ENCODE results near the gene TTPAL. TPM values are rescaled to one million over a fixed set of nuclear protein-coding genes. Genes with fewer than 3 reads are reported as not detected.
A peak's percentile ranks its signal among the peaks of the same experiment; 100 is the strongest.
"Not testable (repeated sequence)": the region's sequence is repeated elsewhere in the genome, so short reads cannot be mapped to it uniquely, and the experiment has no call there.

Gene TTPAL
- total RNA-seq, 1 donor from 2014 or later = 25.2 TPM

DNA sequence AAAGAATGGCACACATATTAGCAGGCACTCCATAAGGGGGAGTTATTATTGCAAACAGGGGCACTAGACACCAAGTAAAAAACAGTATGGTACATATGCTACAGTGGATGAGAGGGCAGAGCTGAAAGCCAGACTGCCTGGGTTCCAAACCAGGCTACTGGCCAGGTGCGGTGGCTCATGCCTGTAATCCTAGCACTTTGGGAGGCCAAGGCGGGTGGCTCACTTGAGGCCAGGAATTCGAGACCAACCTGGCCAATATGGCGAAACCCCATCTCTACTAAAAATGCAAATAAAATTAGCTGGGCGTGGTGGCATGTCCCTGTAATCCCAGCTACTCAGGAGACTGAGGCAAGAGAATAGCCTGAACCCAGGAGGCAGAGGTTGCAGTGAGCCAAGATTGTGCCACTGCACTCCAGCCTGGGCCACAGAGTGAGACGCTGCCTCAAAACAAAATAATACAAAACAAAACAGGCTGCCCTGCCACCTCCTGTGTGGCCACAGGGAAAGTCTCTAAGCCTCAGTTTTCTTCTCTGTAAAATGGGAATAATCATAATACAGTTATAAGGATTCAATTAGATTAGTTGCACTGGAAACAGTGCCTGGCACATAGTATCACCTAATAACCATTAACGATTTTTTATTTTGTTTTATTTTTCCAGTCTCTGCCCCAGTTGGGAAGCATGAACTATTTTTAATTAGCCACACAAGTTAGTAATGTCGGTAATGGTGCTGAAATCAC is 7.5 kb upstream of the TTPAL start:
- DNase-seq (ENCODE audit: low spot score, unreplicated experiment) = no peak
- Mint-ChIP-seq H3K4me3 (ENCODE audit: low read depth) (no peak overlapping the region), H3K27ac (no peak overlapping the region), H3K9me3 (ENCODE audit: low read depth) (no peaks in the 10 kb centered on the region), H3K4me1 (ENCODE audit: low read depth) (no peaks in the 10 kb centered on the region), H3K27me3 (no peaks in the 10 kb centered on the region), H3K36me3 (ENCODE audit: insufficient read depth) (no peaks in the 10 kb centered on the region)
- TF ChIP-seq, protein P1, sequence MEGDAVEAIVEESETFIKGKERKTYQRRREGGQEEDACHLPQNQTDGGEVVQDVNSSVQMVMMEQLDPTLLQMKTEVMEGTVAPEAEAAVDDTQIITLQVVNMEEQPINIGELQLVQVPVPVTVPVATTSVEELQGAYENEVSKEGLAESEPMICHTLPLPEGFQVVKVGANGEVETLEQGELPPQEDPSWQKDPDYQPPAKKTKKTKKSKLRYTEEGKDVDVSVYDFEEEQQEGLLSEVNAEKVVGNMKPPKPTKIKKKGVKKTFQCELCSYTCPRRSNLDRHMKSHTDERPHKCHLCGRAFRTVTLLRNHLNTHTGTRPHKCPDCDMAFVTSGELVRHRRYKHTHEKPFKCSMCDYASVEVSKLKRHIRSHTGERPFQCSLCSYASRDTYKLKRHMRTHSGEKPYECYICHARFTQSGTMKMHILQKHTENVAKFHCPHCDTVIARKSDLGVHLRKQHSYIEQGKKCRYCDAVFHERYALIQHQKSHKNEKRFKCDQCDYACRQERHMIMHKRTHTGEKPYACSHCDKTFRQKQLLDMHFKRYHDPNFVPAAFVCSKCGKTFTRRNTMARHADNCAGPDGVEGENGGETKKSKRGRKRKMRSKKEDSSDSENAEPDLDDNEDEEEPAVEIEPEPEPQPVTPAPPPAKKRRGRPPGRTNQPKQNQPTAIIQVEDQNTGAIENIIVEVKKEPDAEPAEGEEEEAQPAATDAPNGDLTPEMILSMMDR (IDR thresholded peaks at IDR 0.05; ENCODE audit: unreplicated experiment) = no peak

DNA sequence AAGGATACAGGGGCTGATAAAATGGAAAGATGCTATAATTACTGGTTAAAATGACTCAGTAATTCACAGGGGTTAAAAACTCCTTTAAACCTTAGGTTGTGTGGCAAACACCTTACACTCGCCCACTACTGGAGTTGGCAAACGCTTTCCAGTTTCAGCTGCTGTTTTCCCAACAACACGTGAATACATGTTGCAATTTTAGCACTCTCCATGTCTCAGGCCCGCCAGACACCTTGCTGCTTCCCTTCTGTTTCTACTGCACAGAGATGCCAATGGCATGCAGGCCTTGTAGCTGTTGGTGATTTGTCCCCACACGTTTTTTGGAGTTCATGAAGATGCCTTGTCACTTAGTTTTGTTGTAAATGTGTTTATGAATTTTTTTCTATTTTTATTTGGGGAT is 5.3 kb upstream of the TTPAL start:
- no peak for DNase-seq (ENCODE audit: low spot score, unreplicated experiment)
- H3K27me3 Mint-ChIP-seq = no peaks in the 10 kb centered on the region
- no peak overlapping the region for H3K27ac Mint-ChIP-seq
- no peak overlapping the region for H3K4me3 Mint-ChIP-seq (ENCODE audit: low read depth)
- no peaks in the 10 kb centered on the region for H3K9me3 Mint-ChIP-seq (ENCODE audit: low read depth)
- H3K36me3 Mint-ChIP-seq (ENCODE audit: insufficient read depth) = no peaks in the 10 kb centered on the region
- TF ChIP-seq, protein P1 (IDR thresholded peaks at IDR 0.05; ENCODE audit: unreplicated experiment) = no peak
- H3K4me1 Mint-ChIP-seq (ENCODE audit: low read depth) = peaks cover 2% of the 10 kb centered on the region

DNA sequence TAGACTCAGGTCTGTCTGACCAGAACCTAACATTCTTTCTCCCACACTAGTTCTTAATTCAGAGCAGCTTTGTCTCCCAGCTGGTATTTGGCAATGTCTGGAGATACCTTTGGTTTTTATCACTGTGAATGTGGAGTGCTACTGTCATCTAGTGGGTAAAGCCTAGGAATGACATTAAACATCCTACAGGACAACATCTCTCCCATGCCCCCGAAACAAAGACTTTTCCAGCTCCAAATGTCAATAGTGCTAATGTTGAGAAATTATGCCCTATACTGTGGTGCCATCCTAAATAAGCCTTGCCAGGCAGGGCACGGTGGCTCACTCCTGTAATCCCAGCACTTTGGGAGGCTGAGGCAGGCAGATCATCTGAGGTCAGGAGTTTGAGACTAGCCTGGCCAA is 4.2 kb upstream of the TTPAL start:
- no peak for DNase-seq (ENCODE audit: low spot score, unreplicated experiment)
- Mint-ChIP-seq H3K9me3 (ENCODE audit: low read depth) (no peaks in the 10 kb centered on the region), H3K27me3 (no peaks in the 10 kb centered on the region), H3K27ac (peak overlapping the region; percentile 51), H3K36me3 (ENCODE audit: insufficient read depth) (no peaks in the 10 kb centered on the region), H3K4me1 (ENCODE audit: low read depth) (peaks cover 7% of the 10 kb centered on the region), H3K4me3 (ENCODE audit: low read depth) (no peak overlapping the region)
- TF ChIP-seq, protein P1 (IDR thresholded peaks at IDR 0.05; ENCODE audit: unreplicated experiment) = peak; percentile 55

DNA sequence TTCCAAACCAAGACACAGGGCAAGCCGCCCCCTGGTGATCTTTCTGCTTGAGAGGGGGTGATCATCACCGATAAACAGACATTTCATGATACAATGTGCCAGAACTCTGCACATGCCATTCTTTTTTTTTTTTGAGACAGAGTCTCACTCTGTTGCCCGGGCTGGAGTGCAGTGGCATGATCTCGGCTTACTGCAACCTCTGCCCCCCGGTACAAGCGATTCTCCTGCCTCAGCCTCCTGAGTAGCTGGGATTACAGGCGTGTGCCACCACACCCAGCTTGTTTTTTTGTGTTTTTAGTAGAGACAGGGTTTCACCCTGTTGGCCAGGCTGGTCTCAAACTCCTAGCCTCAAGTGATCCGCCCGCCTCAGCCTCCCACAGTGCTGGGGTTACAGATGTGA is 3.4 kb upstream of the TTPAL start:
- not testable (repeated sequence) for H3K27me3 Mint-ChIP-seq; H3K9me3 Mint-ChIP-seq (ENCODE audit: low read depth); H3K36me3 Mint-ChIP-seq (ENCODE audit: insufficient read depth); DNase-seq (ENCODE audit: low spot score, unreplicated experiment); H3K27ac Mint-ChIP-seq; H3K4me3 Mint-ChIP-seq (ENCODE audit: low read depth)
- H3K4me1 Mint-ChIP-seq (ENCODE audit: low read depth) = peaks cover 12% of the 10 kb centered on the region

DNA sequence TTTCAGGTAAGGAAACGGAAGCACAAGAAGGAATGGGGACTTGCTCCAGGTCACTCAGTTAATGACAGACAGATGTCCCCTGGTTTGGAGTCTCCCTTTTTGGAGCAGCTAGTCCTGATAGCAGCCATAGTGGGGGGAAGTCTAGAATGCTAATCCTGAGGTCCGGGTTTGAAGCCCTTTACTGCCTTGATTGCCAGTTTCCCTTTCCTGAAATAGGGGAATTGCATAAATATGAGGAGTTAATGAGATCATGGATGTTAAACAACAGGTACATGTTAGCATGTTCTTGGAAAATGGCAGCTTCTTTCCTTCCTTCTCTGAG is 341 bp upstream of the TTPAL start:
- Mint-ChIP-seq H3K4me1 (ENCODE audit: low read depth) (peaks cover 12% of the 10 kb centered on the region), H3K27me3 (no peaks in the 10 kb centered on the region), H3K36me3 (ENCODE audit: insufficient read depth) (no peaks in the 10 kb centered on the region), H3K9me3 (ENCODE audit: low read depth) (no peaks in the 10 kb centered on the region), H3K4me3 (ENCODE audit: low read depth) (peak overlapping the region; percentile 97), H3K27ac (peak overlapping the region; percentile 98)
- DNase-seq (ENCODE audit: low spot score, unreplicated experiment) = no peak
- TF ChIP-seq, protein P1 (IDR thresholded peaks at IDR 0.05; ENCODE audit: unreplicated experiment) = no peak

DNA sequence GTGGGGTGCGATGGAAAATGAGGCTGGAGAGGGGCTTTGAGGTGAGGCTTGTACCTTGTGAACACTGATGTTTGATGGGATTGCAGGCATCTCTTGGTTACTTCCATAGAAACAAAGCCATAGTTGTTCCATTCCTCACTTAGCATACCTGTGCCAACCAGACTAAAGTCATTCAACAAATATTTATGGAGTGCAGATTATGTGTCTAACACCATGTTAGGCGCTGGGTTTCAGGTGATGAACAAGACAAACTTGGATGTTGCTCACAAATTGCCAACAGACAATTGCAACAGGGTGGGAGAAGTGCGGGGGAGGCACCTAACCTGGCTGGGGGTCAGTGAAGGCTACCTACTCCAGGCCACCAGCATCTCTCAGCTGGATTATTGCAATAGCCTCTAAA is 1.5 kb downstream of the TTPAL start:
- H3K27ac Mint-ChIP-seq = no peak overlapping the region
- no peaks in the 10 kb centered on the region for H3K9me3 Mint-ChIP-seq (ENCODE audit: low read depth)
- TF ChIP-seq, protein P1 (IDR thresholded peaks at IDR 0.05; ENCODE audit: unreplicated experiment) = no peak
- H3K4me3 Mint-ChIP-seq (ENCODE audit: low read depth) = peak overlapping the region; percentile 97
- no peak for DNase-seq (ENCODE audit: low spot score, unreplicated experiment)
- H3K4me1 Mint-ChIP-seq (ENCODE audit: low read depth) = peaks cover 12% of the 10 kb centered on the region
- H3K36me3 Mint-ChIP-seq (ENCODE audit: insufficient read depth) = peaks cover 3% of the 10 kb centered on the region
- no peaks in the 10 kb centered on the region for H3K27me3 Mint-ChIP-seq

Measured in progenitor cell of endocrine pancreas (in vitro differentiated cells).